SIG-M5 treated with dmso at 0.1 percent for 504 hours (cell line): Measurements from ENCODE around the gene MED15.
"Not testable (repeated sequence)": the region's sequence is repeated elsewhere in the genome, so short reads cannot be mapped to it uniquely, and the experiment has no call there.

Experiments used
- DNase-seq: peaks from one replicate; lab custom pipeline; 2025; ENCODE audit not compliant: unreplicated experiment; lab: John Stamatoyannopoulos, UW

MED15 gene

GRCh38 chr22:20594486-20594885, 87.1 kb downstream of the MED15 start:
- DNase-seq, result not testable (repeated sequence)

- no peak for DNase-seq
Observed at GRCh38 chr22:20595461-20595860, 88.1 kb downstream of the MED15 start.

- no peak for DNase-seq
Observed at GRCh38 chr22:20599117-20599516, 91.7 kb downstream of the MED15 start.

- no peak for DNase-seq
Observed at GRCh38 chr22:20600137-20600673, 92.8 kb downstream of the MED15 start.

- no peak for DNase-seq
Observed at GRCh38 chr22:20601308-20601707, 93.9 kb downstream of the MED15 start.

- no peak for DNase-seq
Observed at GRCh38 chr22:20602609-20603164, 95.3 kb downstream of the MED15 start.

- DNase-seq, result no peak
Observed at GRCh38 chr22:20604092-20604747, 96.8 kb downstream of the MED15 start.

- DNase-seq, result no peak
Observed at GRCh38 chr22:20604776-20605221, 97.4 kb downstream of the MED15 start.

GRCh38 chr22:20605328-20605727, 97.9 kb downstream of the MED15 start:
- DNase-seq, result no peak

- DNase-seq, result peak; percentile 64
Observed at GRCh38 chr22:20606041-20606783, 98.8 kb downstream of the MED15 start.

- no peak for DNase-seq
Observed at GRCh38 chr22:20606784-20607128, 99.3 kb downstream of the MED15 start.

- no peak for DNase-seq
Observed at GRCh38 chr22:20607157-20607907, 99.9 kb downstream of the MED15 start.

- no peak for DNase-seq
Observed at GRCh38 chr22:20610243-20610686, 102.9 kb downstream of the MED15 start.

- DNase-seq, result no peak
Observed at GRCh38 chr22:20610757-20611156, 103.3 kb downstream of the MED15 start.

GRCh38 chr22:20611418-20611817, 104.0 kb downstream of the MED15 start:
- DNase-seq, result no peak

- no peak for DNase-seq
Observed at GRCh38 chr22:20613301-20613700, 105.9 kb downstream of the MED15 start.

- no peak for DNase-seq
Observed at GRCh38 chr22:20615021-20615420, 107.6 kb downstream of the MED15 start.

- no peak for DNase-seq
Observed at GRCh38 chr22:20615533-20616450, 108.4 kb downstream of the MED15 start.

- no peak for DNase-seq
Observed at GRCh38 chr22:20616451-20617043, 109.1 kb downstream of the MED15 start.

GRCh38 chr22:20618488-20618887, 111.1 kb downstream of the MED15 start:
- no peak for DNase-seq
